Measurements from ENCODE around the gene HSD17B14. TPM values are rescaled to one million over a fixed set of nuclear protein-coding genes. Genes with fewer than 3 reads are reported as not detected.

Gene HSD17B14
- total RNA-seq, 4 donors from 2014 or later: 3.5 to 15.1 (median 5.4) TPM

DNA sequence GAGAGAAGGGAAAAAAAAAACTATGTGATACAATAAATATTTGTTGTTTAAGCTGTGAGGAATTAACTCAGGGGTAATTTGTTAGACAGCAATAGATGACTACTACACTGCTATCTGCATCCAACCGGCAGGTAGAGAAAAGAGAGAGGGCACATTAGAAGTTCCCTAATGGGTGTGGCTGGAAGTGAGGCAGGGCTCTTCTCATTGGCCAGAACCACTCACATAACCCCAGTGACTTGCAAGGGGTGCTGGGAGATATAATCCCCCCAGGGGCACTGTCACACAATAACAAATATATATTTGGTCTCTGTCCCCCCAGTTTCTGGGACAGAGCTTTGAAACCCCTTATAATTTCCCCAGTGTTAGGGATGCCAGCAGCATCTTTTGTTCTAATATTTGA, 56.7 kb downstream of the HSD17B14 start:
- in situ Hi-C loops (cut with MboI; ENCODE audit: low pct_ligation_motif_present in 1 of 4, low pct_unique_long_range_greater_than_20kb in 1 of 4, low sequenced_read_pairs in 3 of 4) (no loop called here), intact Hi-C loops (cut with DNase I; ENCODE audit: low total_unique reads) (no loop called here)
- H3K27ac ChIP-seq: no peak overlapping the region

GRCh38 chr19:48777720-48778119, 58.6 kb downstream of the HSD17B14 start:
- Histone ChIP-seq H3K36me3 (no peaks in the 10 kb centered on the region), H3K27ac (no peak overlapping the region), H3K4me3 (no peak overlapping the region), H3K4me1 (peaks cover 0 to 15% (median 5%) of the 10 kb centered on the region in 4 donors), H3K9me3 (no peaks in the 10 kb centered on the region), H3K27me3 (peaks cover 42% of the 10 kb centered on the region)
- in situ Hi-C loops (cut with MboI; ENCODE audit: low pct_ligation_motif_present in 1 of 4, low pct_unique_long_range_greater_than_20kb in 1 of 4, low sequenced_read_pairs in 3 of 4) (no loop called here), intact Hi-C loops (cut with DNase I; ENCODE audit: low total_unique reads) (loop anchor here (1.0 kb wide), 1 partner anchor 26 kb away; no protein-coding TSS in a partner anchor)
- no peak for DNase-seq
- no peak for TF ChIP-seq CTCF (IDR thresholded peaks at IDR 0.05)
- no peak for TF ChIP-seq POLR2AphosphoS5 (IDR thresholded peaks at IDR 0.05)
- no peak for TF ChIP-seq POLR2A (IDR thresholded peaks at IDR 0.05)
- no peak for TF ChIP-seq EP300 (IDR thresholded peaks at IDR 0.05; ENCODE audit: low read depth)
- WGBS, 2 donors (ENCODE audit: low coverage in 1 of 2): 80 to 87% methylated on average over 8 to 12 of the region's 12 CpGs

More for the DNA sequence above, 56.7 kb downstream of the HSD17B14 start:
- no peak for DNase-seq
- no peaks in the 10 kb centered on the region for H3K36me3 ChIP-seq
- H3K9me3 ChIP-seq: no peaks in the 10 kb centered on the region
- H3K4me1 ChIP-seq: peaks cover 0 to 18% (median 5%) of the 10 kb centered on the region in 4 donors
- no peak for TF ChIP-seq CTCF (IDR thresholded peaks at IDR 0.05)
- no peak for TF ChIP-seq POLR2AphosphoS5 (IDR thresholded peaks at IDR 0.05)
- TF ChIP-seq POLR2A (IDR thresholded peaks at IDR 0.05): no peak
- TF ChIP-seq EP300 (IDR thresholded peaks at IDR 0.05; ENCODE audit: low read depth): no peak
- H3K27me3 ChIP-seq: peaks cover 28% of the 10 kb centered on the region
- H3K4me3 ChIP-seq: no peak overlapping the region
- WGBS, 2 donors (ENCODE audit: low coverage in 1 of 2): 26 to 29% methylated on average over 1 of the region's 1 CpG

DNA sequence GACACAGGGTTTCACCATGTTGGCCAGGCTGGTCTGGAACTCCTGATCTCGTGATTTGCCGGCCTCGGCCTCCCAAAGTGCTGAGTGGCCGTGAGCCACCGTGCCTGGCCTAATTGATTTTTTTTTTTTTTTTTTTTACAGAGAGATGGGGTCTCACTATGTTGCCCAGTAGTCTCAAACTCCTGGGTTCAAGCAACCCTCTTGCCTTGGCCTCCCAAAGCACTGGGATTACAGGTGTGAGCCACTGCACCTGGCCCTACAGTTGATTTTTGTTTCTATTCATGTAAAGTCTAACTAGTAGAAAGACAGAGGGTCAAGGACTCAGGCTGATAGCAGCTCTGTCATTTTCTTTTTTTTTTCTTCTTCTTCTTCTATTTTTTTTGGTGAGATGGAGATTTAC, 59.2 kb downstream of the HSD17B14 start:
- no peak overlapping the region for H3K4me3 ChIP-seq
- H3K9me3 ChIP-seq: no peaks in the 10 kb centered on the region
- DNase-seq: no peak
- TF ChIP-seq POLR2A (IDR thresholded peaks at IDR 0.05) (no peak), CTCF (IDR thresholded peaks at IDR 0.05) (no peak), EP300 (IDR thresholded peaks at IDR 0.05; ENCODE audit: low read depth) (no peak), POLR2AphosphoS5 (IDR thresholded peaks at IDR 0.05) (no peak)
- in situ Hi-C loops (cut with MboI; ENCODE audit: low pct_ligation_motif_present in 1 of 4, low pct_unique_long_range_greater_than_20kb in 1 of 4, low sequenced_read_pairs in 3 of 4) (no loop called here), intact Hi-C loops (cut with DNase I; ENCODE audit: low total_unique reads) (loop anchor here (1.0 kb wide), 1 partner anchor 26 kb away; no protein-coding TSS in a partner anchor)
- peaks cover 46% of the 10 kb centered on the region for H3K27me3 ChIP-seq
- peaks cover 0 to 10% (median 5%) of the 10 kb centered on the region in 4 donors for H3K4me1 ChIP-seq
- no peak overlapping the region for H3K27ac ChIP-seq
- 47 to 65% methylated on average over 5 of the region's 5 CpGs for WGBS, 2 donors (ENCODE audit: low coverage in 1 of 2)
- no peaks in the 10 kb centered on the region for H3K36me3 ChIP-seq

DNA sequence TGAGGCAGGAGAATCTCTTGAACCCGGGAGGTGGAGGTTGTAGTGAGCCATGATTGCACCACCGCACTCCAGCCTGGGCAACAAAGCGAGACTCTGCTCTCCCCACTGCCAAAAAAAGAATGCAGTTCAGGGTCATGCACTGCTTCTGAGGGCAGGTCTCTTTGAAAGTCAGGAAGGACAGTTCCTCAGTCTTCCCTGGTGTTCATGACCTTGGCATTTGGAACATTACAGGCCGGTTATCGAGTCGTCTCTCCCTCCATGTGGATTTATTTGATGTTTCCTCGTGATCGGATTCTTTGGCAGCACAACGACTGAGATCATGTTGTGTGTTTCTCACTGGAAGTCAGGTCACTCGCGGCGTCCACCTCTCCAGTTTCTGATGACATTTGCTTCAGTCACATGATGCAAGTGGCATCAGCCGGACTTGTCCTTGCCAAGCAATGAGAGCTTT, 63.8 kb downstream of the HSD17B14 start:
- H3K36me3 ChIP-seq: no peaks in the 10 kb centered on the region
- intact Hi-C loops (cut with DNase I; ENCODE audit: low total_unique reads) (no loop called here), in situ Hi-C loops (cut with MboI; ENCODE audit: low pct_ligation_motif_present in 1 of 4, low pct_unique_long_range_greater_than_20kb in 1 of 4, low sequenced_read_pairs in 3 of 4) (no loop called here)
- no peak for DNase-seq
- no peaks in the 10 kb centered on the region for H3K4me1 ChIP-seq
- H3K27me3 ChIP-seq: peaks cover 67% of the 10 kb centered on the region
- 50 to 67% methylated on average over 8 to 13 of the region's 13 CpGs for WGBS, 2 donors (ENCODE audit: low coverage in 1 of 2)
- H3K9me3 ChIP-seq: no peaks in the 10 kb centered on the region
- no peak overlapping the region for H3K4me3 ChIP-seq
- H3K27ac ChIP-seq: no peak overlapping the region
- TF ChIP-seq POLR2AphosphoS5 (IDR thresholded peaks at IDR 0.05) (no peak), EP300 (IDR thresholded peaks at IDR 0.05; ENCODE audit: low read depth) (no peak), CTCF (IDR thresholded peaks at IDR 0.05) (no peak), POLR2A (IDR thresholded peaks at IDR 0.05) (no peak)

Data from transverse colon (tissue), 4 donors.